ENCODE measurements around the gene MRGPRE. TPM values are rescaled to one million over a fixed set of nuclear protein-coding genes. Genes with fewer than 3 reads are reported as not detected.

The MRGPRE gene
- total and polyA plus RNA-seq, 10 donors: 0.41 to 1.9 (median 1.2) TPM; not detected in 6

- no peak for TF ChIP-seq POLR2A (IDR thresholded peaks at IDR 0.05)
- no peak for TF ChIP-seq POLR2AphosphoS5 (IDR thresholded peaks at IDR 0.05)
- TF ChIP-seq, protein P1, sequence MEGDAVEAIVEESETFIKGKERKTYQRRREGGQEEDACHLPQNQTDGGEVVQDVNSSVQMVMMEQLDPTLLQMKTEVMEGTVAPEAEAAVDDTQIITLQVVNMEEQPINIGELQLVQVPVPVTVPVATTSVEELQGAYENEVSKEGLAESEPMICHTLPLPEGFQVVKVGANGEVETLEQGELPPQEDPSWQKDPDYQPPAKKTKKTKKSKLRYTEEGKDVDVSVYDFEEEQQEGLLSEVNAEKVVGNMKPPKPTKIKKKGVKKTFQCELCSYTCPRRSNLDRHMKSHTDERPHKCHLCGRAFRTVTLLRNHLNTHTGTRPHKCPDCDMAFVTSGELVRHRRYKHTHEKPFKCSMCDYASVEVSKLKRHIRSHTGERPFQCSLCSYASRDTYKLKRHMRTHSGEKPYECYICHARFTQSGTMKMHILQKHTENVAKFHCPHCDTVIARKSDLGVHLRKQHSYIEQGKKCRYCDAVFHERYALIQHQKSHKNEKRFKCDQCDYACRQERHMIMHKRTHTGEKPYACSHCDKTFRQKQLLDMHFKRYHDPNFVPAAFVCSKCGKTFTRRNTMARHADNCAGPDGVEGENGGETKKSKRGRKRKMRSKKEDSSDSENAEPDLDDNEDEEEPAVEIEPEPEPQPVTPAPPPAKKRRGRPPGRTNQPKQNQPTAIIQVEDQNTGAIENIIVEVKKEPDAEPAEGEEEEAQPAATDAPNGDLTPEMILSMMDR (IDR thresholded peaks at IDR 0.05 in 8 of 11, conservative IDR thresholded peaks at IDR 0.05 in 3 of 11): no peak
- H3K4me1 ChIP-seq: peaks cover 0 to 16% (median 0%) of the 10 kb centered on the region in 6 donors
- H3K9me3 ChIP-seq: no peaks in the 10 kb centered on the region
- DNase-seq: peak; percentile 70
- no peaks in the 10 kb centered on the region for H3K36me3 ChIP-seq
- no peak overlapping the region for H3K4me3 ChIP-seq
- intact Hi-C loops (cut with DNase I; ENCODE audit: low total_unique reads): no loop called here
- H3K27ac ChIP-seq: no peak overlapping the region
- peaks cover 0 to 80% (median 8%) of the 10 kb centered on the region in 7 donors for H3K27me3 ChIP-seq (replicated peaks in 1 of 7)
- 81 to 96% (median 88%) methylated on average over 15 to 17 of the region's 17 CpGs for WGBS, 5 donors
Measured at GRCh38 chr11:3225159-3225758, 7.0 kb downstream of the MRGPRE start.

- TF ChIP-seq POLR2A (IDR thresholded peaks at IDR 0.05) (no peak), POLR2AphosphoS5 (IDR thresholded peaks at IDR 0.05) (peak in 1 of 3 donors; percentile 30)
- TF ChIP-seq, protein P1 (IDR thresholded peaks at IDR 0.05 in 8 of 11, conservative IDR thresholded peaks at IDR 0.05 in 3 of 11): no peak
- H3K36me3 ChIP-seq: no peaks in the 10 kb centered on the region
- no peaks in the 10 kb centered on the region for H3K9me3 ChIP-seq
- peaks cover 0 to 75% (median 8%) of the 10 kb centered on the region in 7 donors for H3K27me3 ChIP-seq (replicated peaks in 1 of 7)
- H3K4me1 ChIP-seq: peaks cover 0 to 16% (median 0%) of the 10 kb centered on the region in 6 donors
- DNase-seq: peak; percentile 76
- no peak overlapping the region for H3K27ac ChIP-seq
- WGBS, 5 donors: 72 to 78% (median 73%) methylated on average over 21 of the region's 21 CpGs
- no peak overlapping the region for H3K4me3 ChIP-seq
- intact Hi-C loops (cut with DNase I; ENCODE audit: low total_unique reads): no loop called here
Measured at GRCh38 chr11:3224401-3225057, 7.7 kb downstream of the MRGPRE start.

DNA sequence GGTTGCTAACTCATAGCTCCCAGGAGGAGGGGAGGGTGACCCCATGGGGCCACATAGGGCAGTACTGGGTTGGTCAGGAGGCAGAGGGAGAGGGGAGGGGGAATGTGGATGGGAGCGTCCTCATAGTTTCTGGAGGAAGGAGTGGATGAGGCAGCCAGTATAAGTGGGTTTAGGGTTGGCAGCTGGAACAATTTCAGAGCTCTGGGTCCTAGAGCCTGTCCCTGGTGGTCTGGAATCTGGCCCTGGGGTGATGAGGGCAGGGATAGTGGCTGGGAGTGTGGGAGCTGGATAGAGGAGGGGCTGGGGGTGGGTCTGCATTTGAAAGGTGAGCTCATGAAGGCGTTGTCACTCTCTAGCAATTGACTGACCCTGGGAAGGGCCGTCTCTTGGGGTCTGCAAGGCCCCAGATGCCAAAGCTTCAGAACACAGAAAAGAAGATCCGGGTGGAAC is 8.3 kb downstream of the MRGPRE start:
- Histone ChIP-seq H3K27ac (no peak overlapping the region), H3K27me3 (replicated peaks in 1 of 7) (peaks cover 0 to 78% (median 6%) of the 10 kb centered on the region in 7 donors)
- 71 to 89% (median 78%) methylated on average over 4 of the region's 4 CpGs for WGBS, 5 donors

More for the DNA sequence above, 8.3 kb downstream of the MRGPRE start:
- no peak overlapping the region for H3K4me3 ChIP-seq
- no peak for DNase-seq
- H3K9me3 ChIP-seq: no peaks in the 10 kb centered on the region
- intact Hi-C loops (cut with DNase I; ENCODE audit: low total_unique reads): no loop called here
- no peak for TF ChIP-seq POLR2A (IDR thresholded peaks at IDR 0.05)
- TF ChIP-seq, protein P1 (IDR thresholded peaks at IDR 0.05 in 8 of 11, conservative IDR thresholded peaks at IDR 0.05 in 3 of 11): no peak
- TF ChIP-seq POLR2AphosphoS5 (IDR thresholded peaks at IDR 0.05): no peak
- peaks cover 0 to 16% (median 0%) of the 10 kb centered on the region in 6 donors for H3K4me1 ChIP-seq
- no peaks in the 10 kb centered on the region for H3K36me3 ChIP-seq

Data from spleen (tissue), 11 donors.